Stimulated activated CD4-positive, alpha-beta T cell treated with anti-CD3 and anti-CD28 coated beads, Interleukin-4, amount 100 ng/mL, for 48 hours (primary cell): ENCODE measurements around the gene KLK3.
"Not testable (repeated sequence)": the region's sequence is repeated elsewhere in the genome, so short reads cannot be mapped to it uniquely, and the experiment has no call there.

Source experiments
- DNase-seq, 2 donors: peaks; one replicate each; pipeline ENCODE4 v3.0.0-alpha.2; 2020; ENCODE audit warnings: low read depth in 2 of 2

KLK3 gene

DNA sequence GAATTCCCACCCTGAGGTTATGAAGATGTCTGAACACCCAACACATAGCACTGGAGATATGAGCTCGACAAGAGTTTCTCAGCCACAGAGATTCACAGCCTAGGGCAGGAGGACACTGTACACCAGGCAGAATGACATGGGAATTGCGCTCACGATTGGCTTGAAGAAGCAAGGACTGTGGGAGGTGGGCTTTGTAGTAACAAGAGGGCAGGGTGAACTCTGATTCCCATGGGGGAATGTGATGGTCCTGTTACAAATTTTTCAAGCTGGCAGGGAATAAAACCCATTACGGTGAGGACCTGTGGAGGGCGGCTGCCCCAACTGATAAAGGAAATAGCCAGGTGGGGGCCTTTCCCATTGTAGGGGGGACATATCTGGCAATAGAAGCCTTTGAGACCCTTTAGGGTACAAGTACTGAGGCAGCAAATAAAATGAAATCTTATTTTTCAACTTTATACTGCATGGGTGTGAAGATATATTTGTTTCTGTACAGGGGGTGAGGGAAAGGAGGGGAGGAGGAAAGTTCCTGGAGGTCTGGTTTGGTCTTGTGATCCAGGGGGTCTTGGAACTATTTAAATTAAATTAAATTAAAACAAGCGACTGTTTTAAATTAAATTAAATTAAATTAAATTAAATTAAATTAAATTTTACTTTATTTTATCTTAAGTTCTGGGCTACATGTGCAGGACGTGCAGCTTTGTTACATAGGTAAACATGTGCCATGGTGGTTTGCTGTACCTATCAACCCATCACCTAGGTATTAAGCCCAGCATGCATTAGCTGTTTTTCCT, 7.0 kb downstream of the KLK3 start:
- DNase-seq = no peak

DNA sequence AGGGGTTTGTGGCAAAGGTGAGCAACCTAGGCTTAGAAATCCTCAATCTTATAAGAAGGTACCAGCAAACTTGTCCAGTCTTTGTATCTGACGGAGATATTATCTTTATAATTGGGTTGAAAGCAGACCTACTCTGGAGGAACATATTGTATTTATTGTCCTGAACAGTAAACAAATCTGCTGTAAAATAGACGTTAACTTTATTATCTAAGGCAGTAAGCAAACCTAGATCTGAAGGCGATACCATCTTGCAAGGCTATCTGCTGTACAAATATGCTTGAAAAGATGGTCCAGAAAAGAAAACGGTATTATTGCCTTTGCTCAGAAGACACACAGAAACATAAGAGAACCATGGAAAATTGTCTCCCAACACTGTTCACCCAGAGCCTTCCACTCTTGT, 14.8 kb downstream of the KLK3 start:
- DNase-seq = no peak

DNA sequence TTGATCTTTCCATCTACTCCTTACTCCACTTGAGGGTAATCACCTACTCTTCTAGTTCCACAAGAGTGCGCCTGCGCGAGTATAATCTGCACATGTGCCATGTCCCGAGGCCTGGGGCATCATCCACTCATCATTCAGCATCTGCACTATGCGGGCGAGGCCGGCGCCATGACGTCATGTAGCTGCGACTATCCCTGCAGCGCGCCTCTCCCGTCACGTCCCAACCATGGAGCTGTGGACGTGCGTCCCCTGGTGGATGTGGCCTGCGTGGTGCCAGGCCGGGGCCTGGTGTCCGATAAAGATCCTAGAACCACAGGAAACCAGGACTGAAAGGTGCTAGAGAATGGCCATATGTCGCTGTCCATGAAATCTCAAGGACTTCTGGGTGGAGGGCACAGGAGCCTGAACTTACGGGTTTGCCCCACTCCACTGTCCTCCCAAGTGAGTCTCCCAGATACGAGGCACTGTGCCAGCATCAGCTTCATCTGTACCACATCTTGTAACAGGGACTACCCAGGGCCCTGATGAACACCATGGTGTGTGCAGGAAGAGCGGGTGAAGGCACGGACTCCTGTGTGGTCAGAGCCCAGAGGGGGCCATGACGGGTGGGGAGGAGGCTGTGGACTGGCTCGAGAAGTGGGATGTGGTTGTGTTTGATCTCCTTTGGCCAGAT, 15.8 kb downstream of the KLK3 start:
- DNase-seq = peak; percentile 12 to 24

DNA sequence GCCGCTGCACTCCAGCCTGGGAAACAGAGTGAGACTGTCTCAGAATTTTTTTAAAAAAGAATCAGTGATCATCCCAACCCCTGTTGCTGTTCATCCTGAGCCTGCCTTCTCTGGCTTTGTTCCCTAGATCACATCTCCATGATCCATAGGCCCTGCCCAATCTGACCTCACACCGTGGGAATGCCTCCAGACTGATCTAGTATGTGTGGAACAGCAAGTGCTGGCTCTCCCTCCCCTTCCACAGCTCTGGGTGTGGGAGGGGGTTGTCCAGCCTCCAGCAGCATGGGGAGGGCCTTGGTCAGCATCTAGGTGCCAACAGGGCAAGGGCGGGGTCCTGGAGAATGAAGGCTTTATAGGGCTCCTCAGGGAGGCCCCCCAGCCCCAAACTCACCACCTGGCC, 18.3 kb downstream of the KLK3 start, which contains the start of gene KLK2:
Gene KLK2 (plus strand): TSS at position 384 of the 400 bp plus-strand sequence. CDS start 35 bp downstream, outside the sequence.
- DNase-seq = no peak

DNA sequence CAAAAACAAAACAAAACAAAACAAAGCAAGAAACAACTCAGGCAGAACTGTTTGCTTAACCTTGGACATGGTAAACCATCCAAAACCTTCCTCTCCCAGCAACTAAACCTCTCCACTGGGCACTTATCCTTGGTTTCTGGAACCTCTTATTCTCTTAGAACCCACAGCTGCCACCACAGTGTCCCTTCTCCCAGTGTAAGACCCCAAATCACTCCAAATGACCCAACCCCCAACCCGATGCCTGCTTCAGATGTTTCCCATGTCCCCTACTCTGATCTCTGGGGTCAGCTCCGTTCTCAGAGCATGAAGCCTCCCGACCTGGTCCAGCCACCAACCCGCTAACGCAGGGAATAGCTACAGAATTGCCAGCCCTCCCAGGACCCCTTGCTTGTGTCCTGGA, 19.5 kb downstream of the KLK3 start:
- DNase-seq = no peak

DNA sequence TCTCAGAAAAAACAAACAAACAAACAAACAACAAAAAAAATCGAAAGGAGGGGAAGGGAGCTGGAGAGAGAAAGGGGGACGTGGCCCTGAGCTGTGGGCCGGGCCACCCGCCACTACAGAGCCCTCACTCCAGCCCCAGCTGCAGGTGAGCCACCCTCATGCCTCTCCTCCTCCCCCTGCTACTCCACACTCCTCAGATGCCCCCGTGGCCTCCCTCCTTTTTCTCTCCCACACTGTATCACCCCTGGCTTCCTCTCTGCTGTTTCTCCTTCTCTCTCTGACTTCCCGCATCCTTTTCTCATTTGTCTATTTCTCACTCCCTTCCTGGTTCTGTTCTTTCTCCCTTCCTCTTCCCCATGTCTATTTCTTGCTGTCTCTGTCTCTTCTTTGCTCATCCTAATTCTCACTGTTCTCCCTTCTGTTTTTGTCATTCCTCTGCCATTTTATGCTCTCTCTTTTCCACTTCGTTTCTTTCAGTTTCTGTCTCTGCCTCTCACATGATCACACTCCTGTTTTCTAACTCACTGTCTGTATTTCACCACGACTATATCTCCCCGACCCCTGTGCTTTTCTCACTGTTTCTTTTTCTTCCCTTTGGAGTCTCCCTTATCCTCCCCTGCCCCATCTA, 21.2 kb downstream of the KLK3 start:
- DNase-seq = no peak

DNA sequence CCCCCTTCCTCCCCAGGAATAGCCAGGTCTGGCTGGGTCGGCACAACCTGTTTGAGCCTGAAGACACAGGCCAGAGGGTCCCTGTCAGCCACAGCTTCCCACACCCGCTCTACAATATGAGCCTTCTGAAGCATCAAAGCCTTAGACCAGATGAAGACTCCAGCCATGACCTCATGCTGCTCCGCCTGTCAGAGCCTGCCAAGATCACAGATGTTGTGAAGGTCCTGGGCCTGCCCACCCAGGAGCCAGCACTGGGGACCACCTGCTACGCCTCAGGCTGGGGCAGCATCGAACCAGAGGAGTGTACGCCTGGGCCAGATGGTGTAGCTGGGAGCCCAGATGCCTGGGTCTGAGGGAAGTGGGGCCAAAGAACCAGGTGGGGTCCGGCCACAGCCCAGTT, 21.7 kb downstream of the KLK3 start:
- DNase-seq = no peak

DNA sequence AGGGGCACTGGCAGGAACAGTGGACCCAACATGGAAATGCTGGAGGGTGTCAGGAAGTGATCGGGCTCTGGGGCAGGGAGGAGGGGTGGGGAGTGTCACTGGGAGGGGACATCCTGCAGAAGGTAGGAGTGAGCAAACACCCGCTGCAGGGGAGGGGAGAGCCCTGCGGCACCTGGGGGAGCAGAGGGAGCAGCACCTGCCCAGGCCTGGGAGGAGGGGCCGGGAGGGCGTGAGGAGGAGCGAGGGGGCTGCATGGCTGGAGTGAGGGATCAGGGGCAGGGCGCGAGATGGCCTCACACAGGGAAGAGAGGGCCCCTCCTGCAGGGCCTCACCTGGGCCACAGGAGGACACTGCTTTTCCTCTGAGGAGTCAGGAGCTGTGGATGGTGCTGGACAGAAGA, 22.6 kb downstream of the KLK3 start:
- DNase-seq = no peak

DNA sequence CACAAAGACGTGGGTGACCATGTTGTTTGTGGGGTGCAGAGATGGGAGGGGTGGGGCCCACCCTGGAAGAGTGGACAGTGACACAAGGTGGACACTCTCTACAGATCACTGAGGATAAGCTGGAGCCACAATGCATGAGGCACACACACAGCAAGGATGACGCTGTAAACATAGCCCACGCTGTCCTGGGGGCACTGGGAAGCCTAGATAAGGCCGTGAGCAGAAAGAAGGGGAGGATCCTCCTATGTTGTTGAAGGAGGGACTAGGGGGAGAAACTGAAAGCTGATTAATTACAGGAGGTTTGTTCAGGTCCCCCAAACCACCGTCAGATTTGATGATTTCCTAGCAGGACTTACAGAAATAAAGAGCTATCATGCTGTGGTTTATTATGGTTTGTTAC, 24.1 kb downstream of the KLK3 start:
- no peak for DNase-seq

DNA sequence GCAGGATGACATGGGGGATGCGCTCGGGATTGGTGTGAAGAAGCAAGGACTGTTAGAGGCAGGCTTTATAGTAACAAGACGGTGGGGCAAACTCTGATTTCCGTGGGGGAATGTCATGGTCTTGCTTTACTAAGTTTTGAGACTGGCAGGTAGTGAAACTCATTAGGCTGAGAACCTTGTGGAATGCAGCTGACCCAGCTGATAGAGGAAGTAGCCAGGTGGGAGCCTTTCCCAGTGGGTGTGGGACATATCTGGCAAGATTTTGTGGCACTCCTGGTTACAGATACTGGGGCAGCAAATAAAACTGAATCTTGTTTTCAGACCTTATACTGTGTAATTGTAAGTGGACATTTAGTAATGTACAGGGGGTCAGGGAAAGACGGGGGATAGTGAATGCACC, 25.5 kb downstream of the KLK3 start:
- DNase-seq = no peak

DNA sequence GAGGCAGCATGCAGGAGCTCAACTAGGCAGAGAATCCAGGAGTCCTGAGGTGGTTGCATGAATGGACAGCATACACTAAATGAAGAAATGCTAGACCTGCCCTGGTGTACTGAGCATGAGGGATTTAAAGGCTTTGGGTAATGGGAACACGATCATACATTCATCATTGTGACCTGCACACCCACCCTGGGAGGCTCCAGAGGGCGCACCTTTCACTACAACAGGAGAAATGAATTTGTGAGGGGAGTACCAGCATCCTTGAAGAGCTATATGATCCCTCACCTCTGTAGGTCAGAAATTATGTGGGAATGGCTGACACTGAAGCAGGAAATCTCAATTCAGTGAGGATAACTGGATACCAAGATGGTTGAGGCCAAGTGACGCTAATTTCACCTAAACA, 27.5 kb downstream of the KLK3 start:
- no peak for DNase-seq

DNA sequence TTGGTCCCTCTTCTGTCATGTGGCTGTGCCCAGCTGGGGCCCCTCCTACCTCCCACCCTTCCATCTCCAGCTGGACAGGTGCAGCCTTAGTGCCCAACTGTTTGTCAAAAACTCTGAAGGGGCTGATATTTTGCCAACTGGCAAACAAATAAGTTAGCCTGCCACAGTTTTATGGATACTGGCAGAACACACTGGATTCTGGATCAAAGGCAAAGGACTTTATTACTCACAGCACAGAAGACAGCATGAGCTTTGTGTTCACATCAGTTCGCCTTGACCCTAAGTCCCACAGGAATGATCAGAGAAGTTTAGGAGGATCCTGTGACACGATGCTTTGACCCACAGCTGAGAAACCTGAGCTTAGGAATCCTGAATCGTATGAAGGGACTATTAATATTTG, 34.9 kb downstream of the KLK3 start:
- no peak for DNase-seq

DNA sequence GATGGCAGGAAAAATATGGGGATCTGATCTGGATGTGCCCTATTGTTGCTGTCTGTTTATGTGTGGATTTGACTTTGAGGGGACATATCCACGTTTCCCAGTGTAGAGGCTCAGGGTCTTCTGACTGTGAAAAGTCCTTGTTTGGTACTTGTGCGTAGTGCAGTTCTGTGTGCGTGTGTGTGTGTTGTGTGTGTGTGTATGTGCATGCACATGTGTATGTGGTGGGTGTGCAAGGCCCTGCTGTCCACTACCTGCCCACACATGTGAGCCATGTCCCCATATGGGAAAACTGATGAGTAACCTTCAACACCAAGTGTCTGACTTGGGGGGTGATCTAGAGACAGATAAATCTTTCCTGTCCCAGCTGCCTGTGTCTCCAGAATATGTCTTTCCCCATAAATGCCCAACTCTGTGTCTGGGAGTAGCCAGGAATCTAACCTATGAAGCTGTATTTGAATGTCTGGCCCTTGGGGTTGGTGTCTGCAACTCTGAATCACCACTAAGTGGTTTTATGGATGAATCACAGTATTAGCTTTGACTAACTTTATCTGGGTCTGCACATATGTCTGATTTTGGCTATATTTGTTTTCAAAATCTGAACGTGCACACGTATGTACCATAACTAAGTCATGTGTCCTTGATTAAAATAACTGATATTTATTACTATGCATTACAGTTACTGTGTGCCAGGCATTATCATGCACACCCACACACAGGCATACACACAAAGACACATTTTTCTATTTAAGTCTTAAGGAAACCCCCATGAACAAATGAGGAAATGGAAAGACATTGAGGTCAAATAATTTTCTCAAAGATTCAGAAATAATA, 35.9 kb downstream of the KLK3 start:
- no peak for DNase-seq

DNA sequence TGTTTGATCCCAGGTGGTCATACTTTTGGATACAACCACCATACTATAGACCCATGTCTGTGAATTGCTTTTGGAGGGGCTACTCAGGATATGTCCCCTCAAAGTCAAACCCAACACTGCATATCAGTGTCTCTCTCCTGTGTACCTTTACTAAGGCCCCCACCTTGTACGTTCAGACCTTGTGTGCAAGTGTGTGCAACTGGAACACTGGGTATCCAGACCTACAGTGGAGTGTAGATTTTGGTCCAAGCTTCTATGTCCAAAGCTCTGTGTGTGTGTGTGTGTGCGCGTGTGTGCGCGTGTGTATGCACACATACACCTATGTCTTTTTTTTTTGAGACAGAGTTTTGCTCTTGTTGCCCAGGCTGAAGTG, 36.5 kb downstream of the KLK3 start:
- no peak for DNase-seq

DNA sequence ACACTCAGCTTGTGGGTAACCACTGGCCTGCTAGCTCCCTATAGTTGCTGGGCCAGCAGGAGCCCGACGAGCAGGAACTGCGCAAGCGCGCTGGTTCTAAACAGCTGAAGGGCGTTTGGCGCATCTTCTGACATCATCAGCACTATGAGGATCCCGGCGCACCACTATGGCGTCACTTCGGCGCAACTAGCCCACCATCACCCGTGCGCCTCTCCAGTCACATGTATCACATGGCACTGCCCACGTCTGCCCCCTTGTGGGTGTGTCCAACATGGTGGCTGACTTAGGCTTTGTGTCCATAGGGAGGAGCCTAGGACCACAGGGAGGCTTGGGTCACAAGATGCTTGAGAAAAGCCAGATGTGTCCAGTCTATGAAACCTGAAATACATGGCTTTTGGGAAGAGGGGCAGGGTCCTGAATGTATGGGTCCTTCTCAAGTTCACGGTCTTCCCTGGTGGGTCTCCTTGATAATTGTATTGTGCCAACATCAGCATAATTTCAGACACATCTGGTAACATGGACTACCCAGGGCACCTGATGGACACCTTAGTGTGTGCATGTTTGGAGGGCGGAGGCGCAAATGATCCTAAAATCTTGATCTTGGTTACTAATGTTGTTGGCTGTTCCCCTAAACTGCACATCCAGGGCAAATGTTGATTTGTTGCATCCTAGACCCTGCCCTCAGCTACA, 38.5 kb downstream of the KLK3 start:
- no peak for DNase-seq

DNA sequence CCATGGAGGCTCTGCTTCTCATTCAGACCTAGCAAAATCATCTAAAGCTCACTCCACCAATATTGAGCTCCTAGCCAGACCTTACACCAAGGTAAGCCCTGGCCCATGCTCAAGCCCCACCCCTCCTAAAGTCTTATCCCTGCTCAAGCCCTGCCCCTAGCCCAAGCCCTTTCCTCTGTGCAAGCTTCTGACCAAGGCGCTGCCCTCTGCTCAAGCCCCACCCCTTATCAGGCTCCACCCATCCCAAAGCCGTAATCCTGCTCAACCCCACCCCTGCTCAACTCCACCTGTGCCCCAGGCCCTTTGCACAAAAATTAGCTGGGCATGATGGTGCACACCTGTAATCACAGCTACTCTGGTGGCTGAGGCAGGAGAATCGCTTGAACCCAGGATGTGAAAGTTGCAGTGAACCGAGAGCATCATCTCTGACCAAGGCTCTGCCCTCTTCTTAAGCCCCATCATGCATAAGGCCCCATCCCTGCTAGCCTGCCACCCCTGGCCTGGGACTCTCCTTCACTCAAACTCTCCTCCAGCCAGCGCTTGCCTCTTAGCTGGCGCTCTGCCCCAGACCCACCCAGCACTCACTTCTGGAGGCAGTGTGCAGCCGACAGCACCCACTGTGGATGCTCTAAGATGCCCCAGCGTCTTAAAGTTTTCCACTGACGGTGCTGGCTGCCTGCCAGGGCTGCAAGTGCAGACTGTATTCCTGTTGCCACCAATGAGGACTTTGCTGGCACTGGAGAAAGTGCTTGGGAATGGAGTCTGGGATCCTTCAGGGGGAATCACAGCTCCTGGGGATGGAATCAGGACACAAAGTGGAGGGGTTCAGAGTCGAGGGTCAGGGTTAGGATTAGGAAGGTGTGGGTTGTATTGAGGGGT, 40.0 kb downstream of the KLK3 start:
- DNase-seq = no peak

DNA sequence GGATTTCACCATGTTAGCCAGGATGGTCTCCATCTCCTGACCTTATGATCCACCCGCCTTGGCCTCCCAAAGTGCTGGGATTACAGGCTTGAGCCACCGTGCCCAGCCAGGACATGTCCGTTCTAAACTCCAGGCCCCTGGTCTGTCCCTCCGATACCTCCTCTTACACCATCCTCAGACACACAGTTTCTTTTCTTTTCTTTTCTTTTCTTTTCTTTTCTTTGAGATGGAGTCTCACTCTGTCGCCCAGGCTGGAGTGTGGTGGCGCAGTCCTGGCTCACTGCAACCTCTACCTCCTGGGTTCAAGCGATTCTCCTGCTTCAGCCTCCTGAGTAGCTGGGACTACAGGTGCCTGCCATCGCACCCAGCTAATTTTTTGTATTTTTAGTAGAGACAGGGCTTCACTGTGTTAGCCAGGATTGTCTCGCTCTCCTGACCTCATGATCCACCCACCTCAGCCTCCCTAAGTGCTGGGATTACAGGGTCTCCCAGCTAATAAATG, 41.4 kb downstream of the KLK3 start:
- DNase-seq = not testable (repeated sequence)

DNA sequence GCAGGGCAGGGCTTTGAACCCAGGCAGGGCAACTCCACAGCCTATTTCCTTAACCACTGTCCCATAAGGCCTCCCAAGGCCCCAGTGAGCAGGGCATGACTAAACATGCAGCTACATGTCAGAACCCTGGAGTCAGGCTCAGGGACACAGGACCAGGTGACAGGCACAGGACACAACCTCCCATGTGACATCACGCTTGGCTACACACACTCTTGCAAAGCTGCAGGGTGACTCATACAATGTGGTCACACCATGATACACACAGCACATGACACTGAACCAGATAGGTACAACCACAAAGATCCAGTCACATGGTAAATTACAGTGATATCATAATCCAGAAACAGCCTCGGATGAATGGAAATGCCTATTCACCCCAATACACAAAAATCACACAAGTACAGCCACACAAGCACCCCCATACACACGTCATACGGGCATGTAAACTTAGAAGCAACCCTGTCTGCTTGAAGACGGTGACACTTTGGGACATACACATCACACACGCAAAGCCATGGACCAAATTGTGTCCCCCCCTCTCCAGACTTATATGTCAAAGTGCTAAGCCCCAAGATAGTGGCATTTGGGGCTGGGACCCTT, 42.0 kb downstream of the KLK3 start:
- no peak for DNase-seq

DNA sequence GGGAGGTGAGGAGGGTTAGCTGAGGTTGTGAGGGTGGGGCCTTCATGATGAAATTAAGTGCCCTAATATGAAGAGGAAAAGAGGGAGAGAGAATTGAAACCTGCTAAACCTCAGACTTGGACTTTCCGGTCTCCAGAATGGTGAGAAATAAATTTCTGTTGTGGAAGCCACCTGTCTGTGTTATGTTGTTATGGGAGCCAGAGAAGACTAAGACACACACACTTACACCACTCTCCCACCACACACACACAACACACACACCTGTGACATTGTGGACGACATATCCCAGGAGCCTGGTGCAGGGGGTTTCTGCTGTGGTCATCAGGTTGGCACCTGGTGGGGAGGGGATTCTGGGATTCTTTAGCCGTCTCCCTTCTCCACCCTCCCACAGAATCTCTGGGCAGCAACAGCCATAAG, 42.5 kb downstream of the KLK3 start:
- DNase-seq = no peak

DNA sequence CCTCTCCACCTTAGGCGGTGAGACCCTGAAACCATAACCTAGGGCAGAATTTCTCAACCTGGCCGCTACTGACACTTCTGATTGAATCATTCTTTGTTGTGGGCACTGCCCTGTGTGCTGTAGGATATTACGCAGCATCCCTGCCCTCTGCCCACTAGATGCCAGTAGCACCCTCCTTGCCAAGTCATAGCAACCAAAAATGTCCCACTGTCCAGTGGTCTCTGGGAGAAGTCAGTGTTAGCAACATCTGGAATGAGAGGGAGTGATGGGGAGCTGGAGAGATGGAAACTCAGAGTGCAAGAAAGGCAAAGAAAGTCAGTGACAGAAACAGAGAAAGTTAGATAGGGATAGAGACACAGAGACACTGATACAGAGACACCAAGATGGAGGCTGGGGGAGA, 42.9 kb downstream of the KLK3 start:
- no peak for DNase-seq
